PC-3 (cell line): ENCODE results near the gene TENM4. TPM values are rescaled to one million over a fixed set of nuclear protein-coding genes. Genes with fewer than 3 reads are reported as not detected.

Experiments
- ATAC-seq: fragments of 200-7000 bp; cut with Tn5 transposase; 2 replicates; pipeline ENCODE4 v1.9.1; 2020; ENCODE audit warnings: mild to moderate bottlenecking, moderate library complexity
- BruUV-seq: library from RNA; stranded (reverse); fragments of 400-500 nt; replicated peaks from 2 replicates; lab custom pipeline; 2021; lab: Mats Ljungman, UMichigan
- CTCF ChIA-PET: fragments of 300-600 bp; sonication (Branson Sonifier 250); formaldehyde crosslinking; loops from one replicate; lab custom pipeline; 2022; ENCODE audit warnings: antibody characterized with exemption; lab: Charles Lee
- POLR2A ChIA-PET: fragments of 300-600 bp; sonication (Branson Sonifier 250); formaldehyde crosslinking; loops from one replicate; lab custom pipeline; 2022; ENCODE audit warnings: antibody characterized with exemption; ENCODE audit not compliant: unreplicated experiment; lab: Charles Lee
- DNase-seq: peaks from one replicate; pipeline ENCODE4 v3.0.0-alpha.2; 2015
- H2AFZ ChIP-seq: fragments of 300-600 bp; sonication (generic); 2 replicates; pipeline ENCODE4 v1.6.0; 2016; ENCODE audit warnings: antibody characterized with exemption, low read length
- H3F3A ChIP-seq: fragments of 300-600 bp; sonication (generic); one replicate; pipeline ENCODE4 v1.6.0; 2017; ENCODE audit warnings: antibody characterized with exemption, low read length, control low read depth, mild to moderate bottlenecking; ENCODE audit not compliant: unreplicated experiment
- H3K27ac ChIP-seq: fragments of 300-600 bp; sonication (generic); 2 replicates; pipeline ENCODE4 v1.5.1; 2016; ENCODE audit warnings: mild to moderate bottlenecking, low read length
- H3K27me3 ChIP-seq: fragments of 300-600 bp; sonication (generic); 2 replicates; pipeline ENCODE4 v1.6.1; 2016; ENCODE audit warnings: low read length, mixed read lengths
- H3K36me3 ChIP-seq: fragments of 300-600 bp; sonication (generic); 2 replicates; pipeline ENCODE4 v1.6.1; 2016; ENCODE audit warnings: low read depth, mixed run types, low read length, mixed read lengths
- H3K4me1 ChIP-seq: fragments of 300-600 bp; sonication (generic); 2 replicates; pipeline ENCODE4 v1.5.1; 2016; ENCODE audit warnings: low read length; ENCODE audit not compliant: insufficient read depth
- H3K4me2 ChIP-seq: fragments of 300-600 bp; sonication (generic); 2 replicates; pipeline ENCODE4 v1.6.0; 2016; ENCODE audit warnings: low read length
- H3K4me3 ChIP-seq: fragments of 300-600 bp; sonication (generic); 2 replicates; pipeline ENCODE4 v1.5.1; 2016; ENCODE audit warnings: mild to moderate bottlenecking, low read length, mixed read lengths
- H3K79me2 ChIP-seq: fragments of 300-600 bp; sonication (generic); 2 replicates; pipeline ENCODE4 v1.6.1; 2017; ENCODE audit warnings: low read length, mixed read lengths
- H3K9ac ChIP-seq: fragments of 300-600 bp; sonication (generic); 2 replicates; pipeline ENCODE4 v1.6.0; 2016; ENCODE audit warnings: mild to moderate bottlenecking, low read length
- H3K9me2 ChIP-seq: fragments of 300-600 bp; sonication (generic); replicated peaks from 2 replicates; pipeline ENCODE4 v1.6.1; 2016; ENCODE audit warnings: mixed run types, low read length, mixed read lengths
- H3K9me3 ChIP-seq: fragments of 300-600 bp; sonication (generic); 2 replicates; pipeline ENCODE4 v1.6.1; 2016; ENCODE audit warnings: low read length, mixed read lengths
- H4K20me1 ChIP-seq: fragments of 300-600 bp; sonication (generic); 2 replicates; pipeline ENCODE4 v1.6.1; 2016; ENCODE audit warnings: low read length, mixed read lengths
- CTCF ChIP-seq: fragments of 300-600 bp; sonication (generic); conservative IDR thresholded peaks from 2 replicates; pipeline ENCODE4 v1.5.1; 2017; ENCODE audit warnings: antibody characterized with exemption, low read depth, mild to moderate bottlenecking, low read length
- EZH2 ChIP-seq: fragments of 300-600 bp; sonication (generic); IDR thresholded peaks from one replicate; pipeline ENCODE4 v1.6.1; 2017; ENCODE audit warnings: antibody characterized with exemption, mild to moderate bottlenecking, low read length; ENCODE audit not compliant: unreplicated experiment
- EZH2phosphoT487 ChIP-seq: fragments of 300-600 bp; sonication (generic); IDR thresholded peaks from 2 replicates; pipeline ENCODE4 v1.6.1; 2018; ENCODE audit warnings: mild to moderate bottlenecking, antibody characterized with exemption, low read length, borderline replicate concordance
- intact Hi-C: fragments of 100-400 bp; cut with micrococcal nuclease; formaldehyde crosslinking; loops from 2 replicates; pipeline ENCODE4 v1.9.0; 2023
- total RNA-seq: library from RNA; depleted of rRNA; stranded (reverse); fragments of >200 nt; gene quantifications from 2 replicates; pipeline ENCODE4 v1.2.3, GENCODE V29; 2014

Gene TENM4
- total RNA-seq, 1 experiment from 2014 or later = 19.7 TPM

- intact Hi-C loops = no loop called here
- Histone ChIP-seq H3K4me2 (no peak overlapping the region), H3K9ac (no peak overlapping the region), H3K4me1 (no peaks in the 10 kb centered on the region), H3K4me3 (no peak overlapping the region), H3F3A (no peaks in the 10 kb centered on the region), H3K27me3 (no peaks in the 10 kb centered on the region), H3K9me2 (no peaks in the 10 kb centered on the region), H3K27ac (no peak overlapping the region), H3K36me3 (no peaks in the 10 kb centered on the region), H3K9me3 (no peaks in the 10 kb centered on the region), H3K79me2 (no peaks in the 10 kb centered on the region), H4K20me1 (no peaks in the 10 kb centered on the region), H2AFZ (no peak overlapping the region)
- CTCF ChIA-PET = no interaction called here
- ATAC-seq (no peak), DNase-seq (no peak)
- no TSS peak for BruUV-seq
- POLR2A ChIA-PET = no interaction called here
- TF ChIP-seq EZH2phosphoT487 (no peak), CTCF (no peak)
Measured at GRCh38 chr11:78764946-78765345, 675.9 kb downstream of the TENM4 start.

- no TSS peak for BruUV-seq
- no peaks in the 10 kb centered on the region for H3F3A ChIP-seq
- CTCF ChIA-PET = no interaction called here
- H3K4me2 ChIP-seq = no peak overlapping the region
- intact Hi-C loops = no loop called here
- no peaks in the 10 kb centered on the region for H3K9me3 ChIP-seq
- no peaks in the 10 kb centered on the region for H3K9me2 ChIP-seq
- H4K20me1 ChIP-seq = no peaks in the 10 kb centered on the region
- no peak overlapping the region for H2AFZ ChIP-seq
- POLR2A ChIA-PET = no interaction called here
- no peak overlapping the region for H3K4me3 ChIP-seq
- TF ChIP-seq CTCF (no peak), EZH2phosphoT487 (no peak), EZH2 (no peak)
- no peak overlapping the region for H3K9ac ChIP-seq
- H3K27me3 ChIP-seq = no peaks in the 10 kb centered on the region
- ATAC-seq (no peak), DNase-seq (no peak)
- no peaks in the 10 kb centered on the region for H3K4me1 ChIP-seq
- H3K27ac ChIP-seq = no peak overlapping the region
- no peaks in the 10 kb centered on the region for H3K36me3 ChIP-seq
- no peaks in the 10 kb centered on the region for H3K79me2 ChIP-seq
Measured at GRCh38 chr11:78763664-78764063, 677.2 kb downstream of the TENM4 start.

- Histone ChIP-seq H3K79me2 (no peaks in the 10 kb centered on the region), H3K9me2 (no peaks in the 10 kb centered on the region), H3K9ac (no peak overlapping the region), H3K4me2 (no peak overlapping the region), H3K4me1 (no peaks in the 10 kb centered on the region), H3K27ac (no peak overlapping the region), H4K20me1 (no peaks in the 10 kb centered on the region), H2AFZ (no peak overlapping the region), H3K27me3 (no peaks in the 10 kb centered on the region), H3F3A (no peaks in the 10 kb centered on the region), H3K9me3 (no peaks in the 10 kb centered on the region), H3K36me3 (no peaks in the 10 kb centered on the region), H3K4me3 (no peak overlapping the region)
- no peak for ATAC-seq
- ChIA-PET POLR2A (no interaction called here), CTCF (no interaction called here)
- no peak for TF ChIP-seq EZH2
- no peak for TF ChIP-seq CTCF
- TF ChIP-seq EZH2phosphoT487 = no peak
- intact Hi-C loops = no loop called here
- no TSS peak for BruUV-seq
- DNase-seq = no peak
Measured at GRCh38 chr11:78762105-78762504, 678.7 kb downstream of the TENM4 start.
